OCI-LY7 (cell line): ENCODE results near the gene CCBE1.

ENCODE experiments used
- EZH2phosphoT487 ChIP-seq: fragments of 200-600 bp; sonication (generic); IDR thresholded peaks from 2 replicates; pipeline ENCODE4 v1.6.1; 2018; ENCODE audit warnings: low read depth, borderline replicate concordance, mild to moderate bottlenecking, mixed run types, antibody characterized with exemption, low read length, moderate library complexity, mixed read lengths
- TF ChIP-seq, protein P1 (sequence below): fragments of 200-600 bp; sonication (generic); conservative IDR thresholded peaks from 2 replicates; pipeline ENCODE4 v1.5.1; 2014; ENCODE audit warnings: mild to moderate bottlenecking, antibody characterized with exemption, low read length, moderate library complexity, mixed read lengths

DNA sequence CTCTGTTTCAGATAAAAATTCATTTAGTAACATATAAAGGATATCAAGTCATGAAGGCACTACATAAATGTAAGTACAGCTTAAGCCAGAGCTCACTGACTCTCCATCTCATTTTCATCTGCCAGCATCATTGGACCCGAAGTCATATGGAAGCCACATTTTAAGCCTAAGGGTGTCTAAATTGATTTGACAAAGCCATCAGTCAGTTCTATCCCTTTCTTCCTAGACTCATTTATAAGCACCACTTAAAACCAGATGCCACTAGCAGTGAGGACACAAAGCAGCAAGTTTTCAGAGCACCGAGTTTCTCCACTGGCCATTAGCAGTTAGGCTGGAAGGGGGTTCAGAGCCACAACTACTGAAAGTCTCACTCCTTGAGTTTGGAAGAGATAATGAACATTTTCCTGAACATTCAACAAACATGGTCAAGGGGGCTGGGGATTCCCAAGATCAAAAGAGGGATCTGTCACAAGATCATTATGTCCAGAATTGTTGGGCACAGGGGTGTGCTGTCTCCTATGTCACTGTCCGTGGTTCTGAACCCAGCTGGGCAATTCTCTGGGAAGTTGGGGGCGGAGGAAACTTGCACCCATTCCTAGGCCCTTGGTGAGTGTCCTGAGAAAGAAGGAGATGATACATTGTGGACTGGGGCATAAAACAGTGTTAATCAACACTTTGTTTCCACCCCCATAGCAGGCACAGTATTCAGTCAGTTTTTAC lies 179.6 kb downstream of the CCBE1 start:
- TF ChIP-seq, protein P1, sequence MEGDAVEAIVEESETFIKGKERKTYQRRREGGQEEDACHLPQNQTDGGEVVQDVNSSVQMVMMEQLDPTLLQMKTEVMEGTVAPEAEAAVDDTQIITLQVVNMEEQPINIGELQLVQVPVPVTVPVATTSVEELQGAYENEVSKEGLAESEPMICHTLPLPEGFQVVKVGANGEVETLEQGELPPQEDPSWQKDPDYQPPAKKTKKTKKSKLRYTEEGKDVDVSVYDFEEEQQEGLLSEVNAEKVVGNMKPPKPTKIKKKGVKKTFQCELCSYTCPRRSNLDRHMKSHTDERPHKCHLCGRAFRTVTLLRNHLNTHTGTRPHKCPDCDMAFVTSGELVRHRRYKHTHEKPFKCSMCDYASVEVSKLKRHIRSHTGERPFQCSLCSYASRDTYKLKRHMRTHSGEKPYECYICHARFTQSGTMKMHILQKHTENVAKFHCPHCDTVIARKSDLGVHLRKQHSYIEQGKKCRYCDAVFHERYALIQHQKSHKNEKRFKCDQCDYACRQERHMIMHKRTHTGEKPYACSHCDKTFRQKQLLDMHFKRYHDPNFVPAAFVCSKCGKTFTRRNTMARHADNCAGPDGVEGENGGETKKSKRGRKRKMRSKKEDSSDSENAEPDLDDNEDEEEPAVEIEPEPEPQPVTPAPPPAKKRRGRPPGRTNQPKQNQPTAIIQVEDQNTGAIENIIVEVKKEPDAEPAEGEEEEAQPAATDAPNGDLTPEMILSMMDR, result no peak
- TF ChIP-seq EZH2phosphoT487, result no peak
